ENCODE results near the gene RABL6.
"Not testable (repeated sequence)": the region's sequence is repeated elsewhere in the genome, so short reads cannot be mapped to it uniquely, and the experiment has no call there.

RABL6 gene

DNA sequence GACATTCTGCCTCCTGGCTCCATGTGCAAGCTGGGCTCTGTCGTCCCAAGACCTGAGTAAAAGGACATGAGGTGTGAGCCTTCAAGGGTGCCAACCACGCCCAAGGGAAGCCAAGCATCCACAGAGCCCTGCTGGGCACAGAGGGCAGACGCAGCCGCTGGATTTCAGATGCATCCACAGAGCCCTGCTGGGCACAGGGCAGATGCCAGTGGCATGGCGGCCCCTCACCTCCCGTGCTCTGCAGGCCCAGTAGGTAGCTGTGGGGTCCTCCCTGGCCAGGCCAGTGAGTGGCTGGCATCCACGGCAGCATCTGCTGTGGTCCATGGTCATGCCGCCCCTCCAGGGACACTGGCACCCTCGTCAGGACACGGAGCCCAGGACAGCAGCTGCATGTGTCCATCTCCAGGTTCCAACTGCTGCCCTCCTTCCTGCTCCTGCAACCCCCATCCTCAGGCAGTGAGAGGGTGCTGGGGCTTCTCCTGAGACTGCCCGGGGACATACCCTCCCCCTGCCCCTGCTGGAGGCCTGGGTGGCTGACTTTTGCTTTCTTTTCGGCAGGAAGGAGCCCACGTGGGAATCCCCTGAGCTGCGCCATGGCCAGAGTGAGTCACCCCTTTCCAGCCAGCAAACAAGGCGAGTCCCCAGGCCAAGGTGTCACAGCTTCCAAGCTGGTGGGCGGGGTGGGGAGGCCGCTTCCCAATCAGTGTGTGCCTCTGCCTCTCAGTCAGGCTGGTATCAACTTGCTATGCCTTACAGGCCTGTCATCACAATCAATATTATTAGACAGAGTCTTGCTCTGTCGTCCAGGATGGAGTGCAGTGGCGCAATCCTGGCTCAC, 74.6 kb downstream of the RABL6 start:
- DNase-seq (ENCODE audit: low read depth), result peak; percentile 79

DNA sequence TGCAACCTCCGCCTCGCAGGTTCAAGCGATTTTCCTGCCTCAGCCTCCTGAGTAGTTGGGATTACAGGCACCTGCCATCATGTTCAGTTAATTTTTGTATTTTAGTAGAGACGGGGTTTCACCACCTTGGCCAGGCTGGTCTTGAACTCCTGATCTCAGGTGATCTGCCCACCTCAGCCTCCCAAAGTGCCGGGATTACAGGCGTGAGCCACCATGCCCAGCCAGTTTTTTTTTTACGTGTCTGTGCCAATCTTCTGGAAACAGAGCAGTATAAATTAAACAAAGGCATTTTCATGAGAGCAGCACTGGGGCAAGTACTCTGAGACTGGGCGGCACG, 75.2 kb downstream of the RABL6 start:
- not testable (repeated sequence) for DNase-seq (ENCODE audit: low read depth)

DNA sequence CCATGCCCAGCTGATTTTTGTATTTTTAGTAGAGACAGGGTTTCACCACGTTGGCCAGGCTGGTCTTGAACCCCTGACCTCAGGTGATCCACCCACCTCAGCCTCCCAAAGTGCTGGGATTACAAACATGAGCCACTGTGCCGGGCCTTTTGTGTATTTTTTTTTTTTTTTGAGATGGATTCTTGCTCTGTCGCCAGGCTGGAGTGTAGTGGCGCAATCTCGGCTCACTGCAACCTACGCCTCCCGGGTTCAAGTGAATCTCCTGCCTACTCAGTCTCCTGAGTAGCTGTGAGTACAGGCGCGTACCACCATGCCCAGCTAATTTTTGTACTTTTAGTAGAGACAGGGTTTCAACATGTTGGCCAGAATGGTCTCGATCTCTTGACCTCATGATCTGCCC, 75.9 kb downstream of the RABL6 start:
- not testable (repeated sequence) for DNase-seq (ENCODE audit: low read depth)

DNA sequence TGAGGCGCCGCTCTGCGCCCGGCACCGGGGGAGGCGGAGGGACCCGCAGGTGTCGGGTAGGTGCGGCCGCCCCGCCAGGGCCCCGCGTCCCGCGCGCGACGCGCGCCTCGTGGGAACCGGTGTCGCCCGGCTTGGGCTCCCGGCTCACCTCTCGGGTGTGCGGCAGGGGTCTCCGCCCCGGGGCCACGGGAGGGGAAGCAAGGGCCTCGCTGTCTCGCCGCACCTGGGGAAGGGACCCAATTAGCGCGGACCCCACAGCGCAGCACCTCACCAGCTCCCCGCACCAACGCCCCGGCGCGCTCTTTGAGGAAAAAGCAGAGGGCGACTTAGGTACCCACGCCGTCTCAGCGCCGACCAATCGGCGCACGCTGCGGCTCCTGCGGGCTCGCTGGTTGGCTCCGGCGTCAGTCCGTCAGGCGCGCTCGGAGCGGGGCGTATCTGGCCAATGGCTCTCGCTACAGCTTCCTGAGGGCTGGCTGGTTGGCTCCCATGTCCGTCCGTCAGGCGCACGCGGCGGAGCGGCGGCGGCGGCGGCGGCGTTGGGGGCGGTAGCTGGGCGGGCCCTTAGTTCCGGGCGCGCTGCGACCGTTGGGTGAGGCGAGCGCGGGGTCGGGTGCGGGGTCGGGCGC, 78.3 kb downstream of the RABL6 start, which contains the start of gene TRAF2:
TRAF2 (plus strand) TSS at position 567 of the 629 bp plus-strand sequence. CDS start 12,225 bp downstream, outside the sequence.
- DNase-seq (ENCODE audit: low read depth), result peak; percentile 96

DNA sequence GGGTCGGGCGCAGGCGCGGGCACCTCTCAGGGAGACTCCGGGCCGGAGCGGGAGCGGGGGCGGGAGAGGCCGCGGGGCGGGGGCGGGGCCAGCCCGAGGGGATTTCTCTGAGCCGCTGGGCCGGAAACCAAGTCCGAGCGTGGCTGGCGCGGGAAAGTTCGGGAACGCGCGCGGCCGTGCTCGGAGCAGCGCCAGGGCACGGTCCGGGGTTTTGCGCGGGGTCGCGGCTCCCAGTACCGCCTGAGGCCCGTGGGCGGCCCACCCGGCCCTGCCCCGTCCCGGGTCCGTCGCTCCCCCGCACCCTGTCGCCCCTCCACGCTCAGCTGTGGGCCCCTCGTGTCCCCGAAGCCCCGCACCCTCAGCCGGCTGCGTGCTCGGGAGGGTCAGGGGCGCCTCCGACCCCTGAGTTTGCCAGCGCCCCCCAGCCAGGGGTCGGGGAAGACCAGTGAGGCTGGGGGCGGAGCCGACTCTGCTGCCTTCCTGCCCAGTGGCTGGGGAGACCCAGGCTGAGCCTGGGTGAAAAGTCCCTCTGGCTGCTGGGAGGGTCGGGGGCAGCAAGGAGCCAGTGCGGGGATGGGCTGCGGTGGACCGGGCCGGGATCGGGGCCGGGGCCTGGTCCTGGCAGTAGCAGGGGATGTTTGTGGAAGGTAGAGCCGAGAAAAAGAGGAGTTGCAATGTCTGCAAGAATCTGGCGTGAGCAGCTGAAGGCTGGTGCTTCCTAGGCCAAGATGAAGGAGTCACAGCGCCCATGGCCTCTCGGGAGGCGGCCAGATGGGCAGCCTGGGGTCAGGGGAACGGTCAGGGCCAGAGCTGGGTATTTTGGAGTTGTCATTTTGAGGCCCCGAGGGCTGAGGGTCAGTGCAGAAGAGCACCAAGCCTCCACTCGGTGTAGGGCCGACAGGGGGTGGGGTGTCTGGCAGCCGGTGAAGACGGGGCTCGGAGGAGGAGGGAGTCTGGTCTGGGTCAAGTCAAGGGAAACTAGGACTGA, 79.2 kb downstream of the RABL6 start:
- DNase-seq (ENCODE audit: low read depth), result peak; percentile 65

DNA sequence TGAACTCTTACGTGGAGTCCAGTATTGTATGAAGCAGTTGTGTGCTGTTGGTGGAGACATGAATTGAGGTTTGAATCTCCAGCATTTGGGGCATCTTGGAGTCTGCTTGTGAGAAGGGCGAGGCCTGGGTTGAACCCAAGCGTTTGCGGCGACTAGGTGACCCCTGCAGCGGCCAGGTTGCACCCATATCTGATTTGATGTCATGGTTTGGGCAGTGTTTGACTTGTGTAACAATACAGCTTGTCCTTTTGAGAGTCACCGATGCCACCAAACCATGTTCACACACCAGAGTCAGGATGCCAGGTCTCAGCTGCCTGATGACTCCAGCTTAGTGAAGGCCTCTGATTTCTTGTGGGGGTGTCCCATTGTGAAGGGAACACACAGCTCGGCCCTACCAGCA, 80.7 kb downstream of the RABL6 start:
- no peak for DNase-seq (ENCODE audit: low read depth)

DNA sequence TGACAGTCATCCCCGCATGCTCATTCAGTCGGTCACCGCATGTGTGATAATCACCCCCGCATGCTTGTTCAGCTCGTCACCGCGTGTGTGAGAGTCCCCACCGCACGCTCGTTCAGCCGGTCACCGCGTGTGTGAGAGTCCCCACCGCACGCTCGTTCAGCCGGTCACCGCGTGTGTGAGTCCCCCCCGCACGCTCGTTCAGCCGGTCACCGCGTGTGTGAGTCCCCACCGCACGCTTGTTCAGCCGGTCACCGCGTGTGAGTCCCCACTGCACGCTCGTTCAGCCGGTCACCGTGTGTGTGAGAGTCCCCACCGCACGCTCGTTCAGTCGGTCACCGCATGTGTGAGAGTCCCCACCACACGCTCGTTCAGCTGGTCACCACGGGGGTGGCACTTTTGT, 82.1 kb downstream of the RABL6 start:
- DNase-seq (ENCODE audit: low read depth), result no peak

DNA sequence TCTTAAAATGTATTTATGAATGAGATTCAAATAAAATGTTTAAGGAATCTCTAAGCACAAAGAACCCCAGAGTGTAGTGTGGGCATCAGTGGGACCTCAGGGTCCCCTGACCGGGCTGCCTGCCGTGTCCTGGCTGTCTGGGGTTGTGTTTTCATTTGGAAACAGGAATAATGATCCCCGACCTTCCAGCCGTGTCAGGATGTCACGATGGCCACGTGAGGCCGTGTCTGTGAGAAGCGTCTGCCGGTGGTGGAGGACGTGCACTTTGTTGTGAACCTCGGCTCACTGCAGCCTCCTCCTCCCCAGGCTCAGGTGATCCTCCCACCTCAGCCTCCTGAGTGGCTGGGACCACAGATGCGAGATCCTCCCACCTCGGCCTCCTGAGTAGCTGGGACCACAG, 82.9 kb downstream of the RABL6 start:
- DNase-seq (ENCODE audit: low read depth), result no peak

All from T follicular helper cell (primary cell).